ENCODE measurements around the gene TCIRG1. TPM values are rescaled to one million over a fixed set of nuclear protein-coding genes. Genes with fewer than 3 reads are reported as not detected.
A peak's percentile ranks its signal among the peaks of the same experiment; 100 is the strongest.

The TCIRG1 gene
- total RNA-seq, 6 donors from 2014 or later: 141 to 919 (median 287) TPM

- Histone ChIP-seq H3K36me3 (no peaks in the 10 kb centered on the region), H3K9me3 (no peaks in the 10 kb centered on the region), H3K27me3 (no peaks in the 10 kb centered on the region), H3K27ac (peak overlapping the region; percentile 89 to 99 (median 93)), H3K4me3 (peak overlapping the region in 1 of 4 donors; percentile 19), H3K4me1 (peaks cover 28 to 67% (median 56%) of the 10 kb centered on the region in 4 donors)
- no peak for TF ChIP-seq CTCF (IDR thresholded peaks at IDR 0.05)
- no peak for TF ChIP-seq POLR2A (IDR thresholded peaks at IDR 0.05)
- TF ChIP-seq EP300 (IDR thresholded peaks at IDR 0.05): no peak
- no peak for TF ChIP-seq POLR2AphosphoS5 (IDR thresholded peaks at IDR 0.05)
- 70 to 72% methylated on average over 16 to 20 of the region's 27 CpGs for WGBS, 2 donors
- DNase-seq: peak in 1 of 2 donors; percentile 65
- ATAC-seq (ENCODE audit: low FRiP score in 2 of 2): peak in 1 of 2 donors; percentile 4
Observed at GRCh38 chr11:68008381-68009337, 30.2 kb upstream of the TCIRG1 start.

DNA sequence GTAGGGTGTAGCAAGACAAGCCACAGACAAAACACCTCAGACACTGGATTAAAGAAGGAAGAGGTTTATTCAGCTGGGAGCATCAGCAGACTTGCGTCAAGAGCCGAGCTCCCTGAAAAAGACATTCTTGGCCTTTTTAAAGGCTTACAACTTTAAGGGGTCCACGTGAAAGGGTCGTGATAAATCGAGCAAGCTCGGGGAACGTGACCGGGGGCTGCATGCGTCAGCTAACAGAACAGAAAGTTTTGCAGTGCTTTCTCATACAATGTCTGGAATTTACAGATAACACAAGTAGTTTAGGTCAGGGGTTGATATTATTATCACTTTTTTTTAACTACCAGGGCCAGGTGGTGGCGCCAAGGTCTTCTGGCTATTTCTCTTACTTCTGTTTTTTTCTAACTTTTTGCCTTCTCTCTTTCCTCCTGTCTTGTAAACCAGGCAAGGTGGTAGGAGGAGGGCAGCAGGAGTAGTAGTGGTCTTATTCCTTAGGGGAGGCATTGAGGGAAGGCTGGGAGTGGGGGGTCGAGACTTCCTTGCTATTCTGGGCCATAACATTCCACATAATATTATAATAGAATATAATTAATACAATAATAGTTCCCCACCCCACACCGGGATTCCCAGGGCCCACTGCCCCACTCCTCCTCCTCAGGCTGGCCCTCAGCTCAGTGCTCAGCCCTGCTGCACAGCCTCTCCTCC, 29.3 kb upstream of the TCIRG1 start:
- Histone ChIP-seq H3K36me3 (no peaks in the 10 kb centered on the region), H3K27ac (peak overlapping the region; percentile 89 to 99 (median 93)), H3K4me1 (peaks cover 30 to 69% (median 60%) of the 10 kb centered on the region in 4 donors), H3K4me3 (peak overlapping the region in 3 of 4 donors; percentile 46 to 54 (median 53)), H3K27me3 (no peaks in the 10 kb centered on the region), H3K9me3 (no peaks in the 10 kb centered on the region)
- peak in 1 of 2 donors; percentile 68 for DNase-seq
- WGBS, 2 donors: 45 to 50% methylated on average over 12 of the region's 12 CpGs
- TF ChIP-seq EP300 (IDR thresholded peaks at IDR 0.05) (no peak), POLR2AphosphoS5 (IDR thresholded peaks at IDR 0.05) (no peak), POLR2A (IDR thresholded peaks at IDR 0.05) (no peak), CTCF (IDR thresholded peaks at IDR 0.05) (no peak)
- ATAC-seq (ENCODE audit: low FRiP score in 2 of 2): no peak

GRCh38 chr11:68010090-68011041, 28.5 kb upstream of the TCIRG1 start, which contains the start of gene ALDH3B1:
ALDH3B1 (plus strand) TSS chr11:68010327; CDS start chr11:68015298, 4,971 bp downstream.
- Histone ChIP-seq H3K4me1 (peaks cover 37 to 75% (median 68%) of the 10 kb centered on the region in 4 donors), H3K9me3 (no peaks in the 10 kb centered on the region), H3K36me3 (peaks cover 0 to 1% (median 0%) of the 10 kb centered on the region in 4 donors), H3K27me3 (no peaks in the 10 kb centered on the region), H3K27ac (peak within 1 kb of the TSS; percentile 89 to 99 (median 93)), H3K4me3 (peak within 1 kb of the TSS; percentile 21 to 54 (median 50))
- peak; percentile 86 to 87 for ATAC-seq (ENCODE audit: low FRiP score in 2 of 2)
- peak; percentile 94 to 98 for DNase-seq
- WGBS, 2 donors: 15 to 20% methylated on average over 7 to 31 of the region's 33 CpGs
- TF ChIP-seq POLR2AphosphoS5 (IDR thresholded peaks at IDR 0.05) (peak; percentile 87 to 93), CTCF (IDR thresholded peaks at IDR 0.05) (peak in 4 of 6 experiments; percentile 3 to 51 (median 31)), EP300 (IDR thresholded peaks at IDR 0.05) (peak in 1 of 4 donors; percentile 69), POLR2A (IDR thresholded peaks at IDR 0.05) (peak; percentile 47 to 97 (median 72))

Data from upper lobe of left lung (tissue), 6 donors.